ENCODE results near the gene CTNND2.

- TF ChIP-seq CTCF (conservative IDR thresholded peaks at IDR 0.05) (no peak), ZFX (IDR thresholded peaks at IDR 0.05) (no peak)
Measured at GRCh38 chr5:11711932-11712331, 192.3 kb downstream of the CTNND2 start.

Data from C4-2B (cell line).